HG03039 (cell line): ENCODE measurements around the gene TUFT1.
"Not testable (repeated sequence)": the region's sequence is repeated elsewhere in the genome, so short reads cannot be mapped to it uniquely, and the experiment has no call there.

Experiments
- ATAC-seq: cut with Tn5 transposase; IDR thresholded peaks from one replicate; pipeline ENCODE4 v1.9.1; 2021; ENCODE audit warnings: mild to moderate bottlenecking, moderate library complexity; ENCODE audit not compliant: unreplicated experiment

Gene TUFT1

DNA sequence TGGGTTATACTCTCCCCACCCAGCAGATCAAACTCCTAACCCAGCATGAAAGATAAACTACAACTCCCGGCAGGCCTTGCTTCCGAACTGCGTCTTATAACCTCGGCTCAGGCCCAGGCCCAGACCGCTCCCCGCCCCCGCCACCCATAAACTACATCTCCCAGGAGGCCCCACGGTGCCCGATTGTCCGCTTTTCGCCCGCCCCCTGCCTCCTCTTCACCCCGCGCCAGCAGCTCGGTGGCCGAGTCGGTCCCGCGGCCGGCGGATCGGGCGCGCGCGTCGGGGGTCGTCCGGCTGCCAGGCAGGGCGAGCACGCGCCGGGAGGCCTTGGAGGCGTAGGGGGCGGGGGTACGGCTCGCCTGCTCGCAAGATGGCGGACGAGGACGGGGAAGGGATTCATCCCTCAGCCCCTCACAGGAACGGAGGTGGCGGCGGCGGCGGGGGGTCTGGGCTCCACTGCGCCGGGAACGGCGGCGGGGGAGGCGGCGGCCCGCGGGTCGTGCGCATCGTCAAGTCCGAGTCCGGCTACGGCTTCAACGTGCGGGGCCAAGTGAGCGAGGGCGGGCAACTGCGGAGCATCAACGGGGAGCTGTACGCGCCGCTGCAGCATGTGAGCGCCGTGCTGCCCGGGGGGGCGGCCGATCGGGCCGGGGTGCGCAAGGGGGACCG, 71.9 kb downstream of the TUFT1 start, which contains the start of gene SNX27:
Gene SNX27, plus strand, starts transcription at position 219 of the 669 bp plus-strand sequence. Its CDS starts 152 bp downstream, at position 371.
- peak; percentile 87 for ATAC-seq

DNA sequence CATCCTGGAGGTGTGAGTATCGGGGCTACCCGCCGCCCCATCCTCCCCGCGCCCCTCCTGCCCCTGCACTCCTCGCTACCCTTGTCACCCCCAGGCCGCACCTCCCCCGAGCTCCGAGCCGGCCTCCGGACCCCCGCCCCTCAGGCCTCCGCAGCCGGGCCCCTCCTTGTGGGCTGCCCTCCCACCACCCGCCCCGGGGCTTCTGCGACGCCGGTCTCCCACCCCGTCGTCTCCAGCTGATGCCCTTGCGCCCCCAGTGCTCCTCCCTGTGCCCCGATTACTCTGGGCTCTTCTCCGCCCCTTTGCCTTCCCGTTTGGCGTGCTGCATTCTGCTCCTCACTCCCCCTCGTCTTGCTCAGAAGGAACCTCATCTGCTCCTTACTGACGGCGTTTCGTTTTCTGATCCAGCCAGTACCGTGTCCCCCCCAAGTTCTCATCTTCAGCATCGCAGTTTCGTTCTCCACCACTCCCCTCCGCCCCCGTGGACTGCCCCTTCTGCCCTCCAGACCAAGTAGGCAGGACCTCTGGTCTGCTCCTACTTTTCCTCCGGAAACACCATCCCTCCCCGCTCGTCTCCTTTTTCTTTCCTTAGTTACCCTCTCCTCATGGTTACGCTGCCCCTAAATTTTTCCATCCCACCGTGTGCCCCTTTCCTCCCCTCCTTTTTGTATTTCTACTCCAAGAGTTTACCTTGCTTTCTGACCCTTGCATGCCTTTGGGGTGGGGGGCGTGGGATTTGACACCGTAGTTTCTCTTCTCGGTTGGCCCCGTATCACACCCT, 72.6 kb downstream of the TUFT1 start:
- ATAC-seq: peak; percentile 18

DNA sequence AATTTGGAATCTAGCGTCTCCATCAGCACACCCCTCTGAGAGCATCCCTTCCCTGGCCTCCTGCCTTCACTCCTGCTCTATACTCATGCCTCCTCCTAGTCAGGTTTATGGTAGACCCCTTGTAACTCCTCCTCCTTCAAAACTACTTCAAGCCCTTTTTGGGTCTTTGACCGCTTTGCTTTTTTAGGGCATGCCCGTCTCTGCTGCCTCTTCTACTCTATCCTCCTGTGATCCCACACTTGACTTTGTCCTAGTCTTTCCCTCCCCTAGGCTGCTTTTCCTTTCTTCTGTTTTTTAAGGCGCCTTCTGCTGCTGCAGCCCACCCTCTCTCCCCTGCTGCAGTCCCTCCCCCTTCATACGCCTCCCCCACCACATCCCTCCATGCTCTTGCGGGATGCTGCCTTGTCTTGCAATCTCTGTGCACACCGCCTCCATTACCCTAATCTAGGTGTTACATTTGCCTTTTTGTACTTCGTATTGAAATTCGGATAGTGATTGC, 73.2 kb downstream of the TUFT1 start:
- no peak for ATAC-seq

DNA sequence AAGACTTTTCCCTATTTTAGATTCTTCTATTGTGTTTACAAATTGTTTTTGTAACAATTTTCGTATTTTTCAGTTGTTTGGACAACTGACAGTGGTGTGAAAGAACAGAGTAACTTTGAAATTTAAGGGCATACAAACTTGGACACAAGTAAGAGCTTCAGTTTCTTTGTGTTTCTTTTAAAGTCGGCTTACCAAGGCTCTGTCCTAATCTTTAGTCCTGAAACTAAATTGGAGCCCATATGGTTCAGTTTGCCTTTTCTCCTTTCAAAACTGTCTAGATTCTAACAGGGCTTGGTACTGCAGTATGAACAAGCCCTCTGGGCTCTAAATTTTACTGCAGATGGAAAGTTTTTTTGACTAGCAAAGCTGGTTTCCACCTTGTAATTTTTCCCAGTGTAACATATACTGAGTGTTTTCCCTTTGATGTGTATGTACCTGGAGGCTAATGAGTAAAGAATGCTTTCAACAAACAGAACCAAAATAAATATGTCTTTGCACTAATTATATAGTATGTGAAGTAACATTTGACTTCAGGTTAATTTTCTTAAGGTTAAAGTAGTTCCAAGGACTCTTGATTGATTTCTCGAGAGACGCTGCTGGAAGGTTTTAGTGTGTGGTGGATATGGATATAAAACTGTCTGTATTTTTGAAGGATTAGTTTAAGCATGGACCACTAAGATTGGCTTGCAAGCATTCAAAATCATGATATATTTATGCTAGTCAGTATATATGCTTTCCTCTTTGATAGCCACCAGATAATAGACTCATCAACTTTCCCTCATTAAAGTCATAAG, 75.8 kb downstream of the TUFT1 start:
- ATAC-seq: no peak

DNA sequence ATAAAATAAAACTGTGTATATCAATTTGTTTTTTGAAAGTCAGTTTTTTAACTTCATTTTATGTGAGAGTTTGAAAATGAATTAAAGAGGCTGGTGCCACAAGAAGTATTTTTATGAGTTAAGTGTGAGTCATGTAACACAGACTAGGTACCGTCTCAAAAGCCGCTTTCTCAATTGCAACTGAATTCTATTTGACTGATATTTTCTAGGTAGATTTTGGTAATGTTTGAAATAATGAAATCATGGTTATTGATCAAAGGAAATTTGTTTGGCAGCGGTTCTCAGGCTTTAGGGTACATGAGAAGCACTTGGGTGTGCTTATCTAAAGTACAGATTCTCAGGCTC, 76.4 kb downstream of the TUFT1 start:
- ATAC-seq: no peak

DNA sequence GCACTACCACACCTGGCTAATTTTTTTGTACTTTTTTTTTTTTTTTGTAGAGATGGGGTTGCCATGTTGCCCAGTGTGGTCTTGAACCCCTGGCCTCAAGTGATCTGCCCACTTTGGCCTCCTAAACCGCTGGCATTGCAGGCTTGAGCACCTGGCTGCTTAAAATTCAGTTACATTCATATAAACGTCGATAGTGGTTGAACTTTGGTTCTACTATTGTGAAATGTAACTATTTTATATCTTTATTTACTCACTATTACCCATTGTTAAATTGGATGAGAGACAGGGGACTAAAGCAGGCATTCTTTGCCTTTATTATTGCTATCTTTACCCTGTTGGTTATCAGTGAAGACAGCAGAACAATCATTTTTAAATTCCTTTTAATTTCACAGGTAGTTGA, 77.9 kb downstream of the TUFT1 start:
- ATAC-seq: no peak

DNA sequence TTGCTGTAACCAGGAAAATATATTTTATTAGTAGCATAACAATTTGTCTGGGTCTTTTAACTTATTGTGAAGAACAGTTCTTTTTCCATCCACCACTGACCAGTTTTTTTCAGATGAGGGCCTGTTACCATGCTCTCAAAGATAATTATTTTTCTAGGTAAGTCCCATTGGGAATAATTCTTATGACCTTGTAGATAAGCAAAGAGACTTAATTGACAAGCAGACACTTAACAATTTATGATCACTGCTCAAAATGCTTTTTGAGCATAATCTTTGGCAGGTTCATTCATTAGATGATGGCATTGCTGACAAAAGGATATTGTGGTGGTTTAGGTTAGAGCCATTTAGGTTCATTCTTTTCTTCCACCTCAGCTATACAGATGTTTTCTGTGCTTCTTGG, 78.4 kb downstream of the TUFT1 start:
- no peak for ATAC-seq

DNA sequence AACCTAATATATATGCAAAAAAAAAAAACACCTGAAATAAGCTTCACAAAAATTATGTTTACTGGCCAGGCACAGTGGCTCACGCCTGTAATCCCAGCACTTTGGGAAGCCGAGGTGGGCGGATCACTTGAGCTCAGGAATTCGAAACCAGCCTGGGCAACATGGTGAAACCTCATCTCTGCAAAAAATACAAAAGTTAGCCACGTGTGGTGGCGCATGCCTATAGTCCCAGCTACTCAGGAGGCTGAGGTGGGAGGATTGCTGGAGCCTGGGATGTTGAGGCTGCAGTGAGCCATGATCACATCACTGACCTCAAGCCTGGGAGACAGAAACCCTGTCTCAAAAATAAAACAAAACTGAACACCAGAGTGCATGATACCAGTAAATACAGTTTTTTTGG, 78.9 kb downstream of the TUFT1 start:
- not testable (repeated sequence) for ATAC-seq

DNA sequence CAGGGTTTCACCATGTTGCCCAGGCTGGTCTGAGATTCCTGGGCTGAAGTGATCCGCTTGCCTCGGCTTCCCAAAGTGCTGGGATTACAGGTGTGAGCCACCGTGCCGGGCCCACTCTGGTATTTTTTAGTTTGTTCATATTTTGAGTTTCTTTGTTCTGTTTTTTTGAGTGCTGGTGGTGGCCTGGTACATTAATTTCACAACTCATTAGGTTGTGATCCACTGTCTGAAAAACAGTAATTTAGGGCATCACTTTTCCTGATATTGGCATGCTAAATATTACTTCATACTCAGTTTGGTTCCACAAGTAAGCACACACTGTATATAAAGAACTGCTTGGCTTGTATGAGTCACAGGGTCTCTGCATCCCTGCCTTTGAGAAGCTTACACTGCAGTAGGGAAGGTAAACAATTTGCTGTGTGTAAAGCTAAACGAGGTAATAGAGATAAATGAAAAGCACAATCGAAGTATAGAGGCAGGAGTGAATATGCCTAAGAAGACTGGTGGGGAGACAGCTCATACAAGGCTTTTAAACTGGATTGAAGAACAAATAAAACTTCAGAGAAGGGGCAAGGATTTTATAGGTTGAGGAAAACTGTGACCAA, 79.5 kb downstream of the TUFT1 start:
- no peak for ATAC-seq

DNA sequence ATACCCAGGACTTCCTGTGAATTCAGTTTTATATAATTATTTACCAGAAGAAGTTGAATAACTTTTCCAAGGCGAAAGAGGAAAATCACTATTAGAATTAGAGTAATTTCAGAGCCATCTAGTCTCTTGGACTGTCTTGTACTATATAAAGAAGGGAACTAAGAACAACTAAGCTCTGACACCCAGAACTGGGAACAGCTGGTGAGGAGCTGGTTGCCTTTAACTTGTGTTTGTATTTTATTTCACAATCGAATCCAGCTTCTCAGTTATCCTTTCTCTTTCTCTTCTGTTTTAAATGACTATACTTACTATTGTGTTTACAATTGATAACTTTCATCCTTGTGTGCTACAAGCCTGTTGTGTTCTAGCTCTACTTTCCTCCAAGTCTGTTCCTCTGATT, 80.2 kb downstream of the TUFT1 start:
- ATAC-seq: no peak

DNA sequence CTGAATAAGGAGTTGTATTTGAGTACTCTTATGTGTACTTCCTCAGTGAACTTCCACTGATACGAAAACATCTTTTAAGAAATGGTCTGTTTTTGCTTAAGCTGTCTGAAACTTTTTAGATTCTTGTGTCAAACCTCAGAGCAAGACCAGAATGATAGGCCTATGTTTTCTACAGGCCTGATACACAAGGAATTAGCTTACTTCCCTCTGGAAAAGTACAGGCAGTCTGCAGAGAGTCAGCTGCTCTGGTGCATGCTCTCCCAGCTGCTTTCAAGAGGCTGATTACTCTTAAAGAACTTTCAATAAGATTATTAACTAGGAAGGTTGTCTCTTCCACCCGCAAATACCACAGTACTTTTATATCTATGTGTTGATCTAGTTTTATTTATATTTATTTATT, 81.2 kb downstream of the TUFT1 start:
- no peak for ATAC-seq

DNA sequence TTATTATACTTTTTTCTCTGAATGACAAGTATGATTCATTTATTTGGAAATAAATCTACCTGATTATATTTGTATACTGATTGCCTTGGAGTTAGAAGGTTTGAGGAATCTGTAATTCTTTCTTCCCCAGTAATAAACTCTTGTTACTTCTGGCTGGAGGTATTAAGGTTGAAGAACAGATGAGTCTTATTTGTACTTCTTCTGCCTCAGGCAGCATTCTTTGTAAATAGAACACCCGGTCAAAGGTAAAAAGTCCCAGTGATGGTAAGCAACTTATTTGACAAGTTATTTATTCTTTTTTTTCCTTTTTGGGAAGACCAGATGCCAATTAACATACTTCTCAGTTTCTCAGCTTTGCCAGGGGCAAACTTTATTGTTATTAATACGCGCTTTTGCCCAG, 84.7 kb downstream of the TUFT1 start:
- no peak for ATAC-seq

DNA sequence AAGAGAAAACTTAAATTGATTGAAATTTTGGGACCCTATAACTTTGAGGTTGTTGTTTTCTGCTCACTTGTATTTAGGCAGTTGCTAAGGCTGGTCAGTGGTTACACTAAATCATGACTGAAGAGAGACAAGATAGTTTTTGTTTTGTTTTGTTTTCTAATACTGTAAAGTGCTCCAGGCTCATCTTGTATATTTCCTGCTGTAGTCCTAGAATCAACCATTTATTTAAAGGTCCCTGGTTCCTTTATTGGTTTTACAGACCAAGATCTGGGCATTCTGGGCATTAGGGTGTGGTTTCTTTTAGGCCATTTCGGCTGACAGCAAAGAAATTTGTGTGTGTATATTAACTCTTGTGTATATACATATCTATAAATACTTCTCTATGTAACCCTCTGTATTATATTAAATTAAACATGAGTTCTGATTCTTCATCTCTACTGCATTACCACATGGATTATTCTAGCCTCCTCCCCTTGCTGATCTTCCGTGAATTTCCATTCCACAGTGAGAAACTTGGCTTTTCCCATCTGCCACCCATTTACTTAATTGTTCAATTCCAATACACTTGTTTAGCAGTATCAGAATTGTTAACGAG, 86.7 kb downstream of the TUFT1 start:
- ATAC-seq: no peak

DNA sequence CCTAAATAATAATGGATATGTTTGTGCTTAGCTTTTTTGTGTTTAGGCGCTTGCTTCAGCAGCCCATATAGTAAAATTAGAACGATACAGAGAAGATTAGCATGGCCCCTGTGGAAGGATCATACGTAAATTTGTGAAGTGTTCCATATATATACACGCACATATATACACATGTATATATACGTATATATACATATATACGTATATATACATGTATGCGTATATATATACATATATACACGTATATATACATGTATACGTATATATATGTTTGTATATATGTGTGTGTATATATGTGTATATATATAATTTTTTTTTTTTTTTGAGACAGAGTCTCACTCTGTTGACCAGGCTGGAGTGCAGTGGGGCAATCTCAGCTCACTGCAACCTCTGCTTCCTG, 89.2 kb downstream of the TUFT1 start:
- ATAC-seq: no peak
